WTC11 (cell line): ENCODE data around the gene RASSF3. TPM values are rescaled to one million over a fixed set of nuclear protein-coding genes. Genes with fewer than 3 reads are reported as not detected.

Source experiments
- ATAC-seq: fragments of 200-7000 bp; cut with Tn5 transposase; 2 replicates; pipeline ENCODE4 v1.10.0; 2021; ENCODE audit warnings: mild to moderate bottlenecking, moderate library complexity
- CTCF ChIA-PET: fragments of 300-600 bp; sonication (Branson Sonifier 250); formaldehyde crosslinking; loops from one replicate; lab custom pipeline; 2021; ENCODE audit warnings: antibody characterized with exemption; lab: Charles Lee
- POLR2A ChIA-PET: fragments of 350-600 bp; sonication (Branson Sonifier 250); formaldehyde crosslinking; loops from one replicate; lab custom pipeline; 2021; ENCODE audit warnings: antibody characterized with exemption; lab: Charles Lee
- DNase-seq: peaks from one replicate; pipeline ENCODE4 v3.0.0; 2021; ENCODE audit warnings: low spot score
- H3K27ac Mint-ChIP-seq: 2 replicates; pipeline ENCODE4 v1.8.0; 2021; ENCODE audit warnings: mixed read lengths
- H3K27me3 Mint-ChIP-seq: 2 replicates; pipeline ENCODE4 v1.8.0; 2021; ENCODE audit warnings: low read depth, mild to moderate bottlenecking, moderate library complexity, mixed read lengths
- H3K36me3 Mint-ChIP-seq: 2 replicates; pipeline ENCODE4 v1.8.0; 2021; ENCODE audit warnings: mixed read lengths
- H3K4me1 Mint-ChIP-seq: 2 replicates; pipeline ENCODE4 v1.8.0; 2022; ENCODE audit warnings: mixed read lengths
- H3K4me3 Mint-ChIP-seq: 2 replicates; pipeline ENCODE4 v1.8.0; 2021; ENCODE audit warnings: mild to moderate bottlenecking, moderate library complexity, mixed read lengths
- H3K9me3 Mint-ChIP-seq: 2 replicates; pipeline ENCODE4 v1.8.0; 2021; ENCODE audit warnings: mixed read lengths
- AFF4 ChIP-seq: sonication (generic); formaldehyde crosslinking; IDR thresholded peaks from 2 replicates; pipeline ENCODE4 v1.8.1; 2023; ENCODE audit warnings: mild to moderate bottlenecking, missing genetic modification reagents, borderline replicate concordance
- ATF1 ChIP-seq: sonication (generic); formaldehyde crosslinking; IDR thresholded peaks from 2 replicates; pipeline ENCODE4 v1.8.1; 2023; ENCODE audit warnings: mild to moderate bottlenecking, moderate library complexity, missing genetic modification reagents
- EMX1 ChIP-seq: fragments of 250-450 bp; sonication (Bioruptor Pico); IDR thresholded peaks from 2 replicates; pipeline ENCODE4 v1.8.0; 2021; ENCODE audit warnings: mild to moderate bottlenecking
- ESRRA ChIP-seq: sonication (generic); formaldehyde crosslinking; IDR thresholded peaks from 2 replicates; pipeline ENCODE4 v1.8.1; 2022; ENCODE audit warnings: mild to moderate bottlenecking, missing genetic modification reagents, borderline replicate concordance
- FOXP4 ChIP-seq: sonication (generic); formaldehyde crosslinking; IDR thresholded peaks from 2 replicates; pipeline ENCODE4 v1.8.0; 2022; ENCODE audit warnings: mild to moderate bottlenecking, missing genetic modification reagents
- GABPB1 ChIP-seq: sonication (generic); formaldehyde crosslinking; IDR thresholded peaks from 2 replicates; pipeline ENCODE4 v1.8.1; 2023; ENCODE audit warnings: mild to moderate bottlenecking, missing genetic modification reagents
- GRHL2 ChIP-seq: fragments of 250-450 bp; sonication (Bioruptor Pico); IDR thresholded peaks from 2 replicates; pipeline ENCODE4 v1.8.0; 2022; ENCODE audit warnings: mild to moderate bottlenecking, moderate library complexity; ENCODE audit not compliant: insufficient replicate concordance, severe bottlenecking
- MXD4 ChIP-seq: fragments of 250-450 bp; sonication (Bioruptor Pico); IDR thresholded peaks from 2 replicates; pipeline ENCODE4 v1.8.0; 2021; ENCODE audit warnings: mild to moderate bottlenecking, moderate library complexity, borderline replicate concordance
- SMAD3 ChIP-seq: sonication (generic); formaldehyde crosslinking; IDR thresholded peaks from 2 replicates; pipeline ENCODE4 v1.8.0; 2022; ENCODE audit warnings: missing genetic modification reagents, mild to moderate bottlenecking, borderline replicate concordance
- SMAD4 ChIP-seq: sonication (generic); formaldehyde crosslinking; IDR thresholded peaks from 2 replicates; pipeline ENCODE4 v1.8.0; 2022; ENCODE audit warnings: mild to moderate bottlenecking, missing genetic modification reagents
- TCF7 ChIP-seq: sonication (generic); formaldehyde crosslinking; IDR thresholded peaks from 2 replicates; pipeline ENCODE4 v1.8.0; 2022; ENCODE audit warnings: mild to moderate bottlenecking, low read depth, missing genetic modification reagents, moderate library complexity
- ZBTB43 ChIP-seq: sonication (generic); formaldehyde crosslinking; IDR thresholded peaks from 2 replicates; pipeline ENCODE4 v1.8.1; 2023; ENCODE audit warnings: mild to moderate bottlenecking, missing genetic modification reagents
- ZNF396 ChIP-seq: fragments of 250-450 bp; sonication (Bioruptor Pico); IDR thresholded peaks from 2 replicates; pipeline ENCODE4 v1.8.0; 2021; ENCODE audit warnings: mild to moderate bottlenecking, moderate library complexity, borderline replicate concordance
- ZNF671 ChIP-seq: fragments of 250-450 bp; sonication (Bioruptor Pico); IDR thresholded peaks from 2 replicates; pipeline ENCODE4 v1.8.0; 2021; ENCODE audit warnings: mild to moderate bottlenecking
- ZSCAN18 ChIP-seq: fragments of 250-450 bp; sonication (Bioruptor Pico); IDR thresholded peaks from 2 replicates; pipeline ENCODE4 v2.1.2; 2022; ENCODE audit warnings: mild to moderate bottlenecking, moderate library complexity
- total RNA-seq: library from RNA; stranded (reverse); gene quantifications from 3 replicates; pipeline ENCODE4 v1.2.3, GENCODE V29; 2021

RASSF3 gene
- total RNA-seq, 1 experiment from 2014 or later, result 54.7 TPM

- TF ChIP-seq FOXP4 (CRISPR knock-in tag), result no peak
Measured at GRCh38 chr12:64566122-64566521, 44.2 kb upstream of the RASSF3 start (continued).

- Mint-ChIP-seq H3K27ac (peak overlapping the region; percentile 71), H3K27me3 (no peaks in the 10 kb centered on the region), H3K36me3 (no peaks in the 10 kb centered on the region), H3K9me3 (peaks cover 2% of the 10 kb centered on the region), H3K4me3 (no peak overlapping the region), H3K4me1 (peaks cover 23% of the 10 kb centered on the region)
- DNase-seq, result no peak
- CTCF ChIA-PET, result interaction anchor here (0.9 to 1.4 kb wide), 3 partner anchors 17 to 42 kb away, joined by 3 to 5 read pairs (median 3); no protein-coding TSS in a partner anchor
- TF ChIP-seq SMAD4 (CRISPR knock-in tag), result no peak
- TF ChIP-seq GABPB1 (CRISPR knock-in tag), result no peak
- no peak for TF ChIP-seq ZNF671
- no peak for TF ChIP-seq TCF7
- no peak for TF ChIP-seq AFF4
- no peak for TF ChIP-seq EMX1 (CRISPR knock-in tag)
- TF ChIP-seq ATF1, result no peak
- no peak for TF ChIP-seq FOXP4 (CRISPR knock-in tag)
- no peak for TF ChIP-seq SMAD3 (CRISPR knock-in tag)
- TF ChIP-seq ESRRA (CRISPR knock-in tag), result no peak
- no peak for TF ChIP-seq ZBTB43 (CRISPR knock-in tag)
- no peak for TF ChIP-seq ZSCAN18 (CRISPR knock-in tag)
- no peak for TF ChIP-seq MXD4 (CRISPR knock-in tag)
- TF ChIP-seq GRHL2 (CRISPR knock-in tag), result no peak
- no peak for TF ChIP-seq ZNF396 (CRISPR knock-in tag)
- POLR2A ChIA-PET, result no interaction called here
- ATAC-seq, result peak; percentile 51
Measured at GRCh38 chr12:64566831-64567517, 43.3 kb upstream of the RASSF3 start.
